Activated T-cell treated with anti-CD3 and anti-CD28 coated beads, Interleukin-2, amount 50 U/mL, for 1 hour (primary cell): ENCODE data around the gene SERPINA5.

Experiments used
- DNase-seq: peaks from one replicate; pipeline ENCODE4 v3.0.0-alpha.2; 2020

Gene SERPINA5

DNA sequence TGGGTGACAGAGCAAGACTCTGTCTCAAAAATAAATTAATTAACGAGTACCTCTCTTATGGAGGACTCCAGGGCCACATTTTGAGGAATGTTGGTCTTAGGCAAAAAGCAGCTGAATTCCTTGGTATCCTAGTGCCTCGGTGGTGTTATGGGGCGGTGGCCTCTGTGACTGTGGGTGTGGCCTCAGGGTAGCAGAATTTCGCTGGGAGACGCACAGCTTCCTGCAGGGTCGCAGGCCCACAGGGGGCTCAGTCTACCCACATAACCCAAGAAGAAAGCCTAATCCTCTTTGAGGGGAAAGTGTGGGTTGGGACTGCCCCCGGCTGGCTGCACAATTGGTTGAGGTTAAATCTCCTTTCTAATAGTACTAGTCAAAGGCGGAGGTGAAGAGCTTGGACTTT, 31.2 kb upstream of the SERPINA5 start:
- no peak for DNase-seq

GRCh38 chr14:94555991-94556390, 25.2 kb upstream of the SERPINA5 start:
- DNase-seq = no peak

- DNase-seq = no peak
Measured at GRCh38 chr14:94557327-94557726, 23.9 kb upstream of the SERPINA5 start.

DNA sequence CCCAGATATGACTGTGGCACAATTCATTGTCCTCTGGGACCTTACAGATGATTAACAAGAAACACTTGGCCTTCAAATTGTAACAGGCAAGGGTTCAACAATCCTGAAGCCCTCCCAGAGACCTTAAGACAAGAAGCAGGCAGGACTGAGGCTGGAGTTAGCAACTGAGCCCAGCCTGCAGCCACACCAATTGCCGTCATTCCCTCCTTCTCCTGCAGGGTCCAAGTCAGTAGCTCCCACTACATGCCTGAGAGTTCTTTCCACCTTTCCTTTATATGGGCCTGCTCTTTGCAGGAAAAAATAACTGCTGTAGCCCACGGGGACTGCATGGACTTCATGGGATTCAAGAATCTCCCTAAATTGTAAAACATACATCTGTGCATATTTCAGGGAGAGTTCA, 22.4 kb upstream of the SERPINA5 start:
- no peak for DNase-seq

DNA sequence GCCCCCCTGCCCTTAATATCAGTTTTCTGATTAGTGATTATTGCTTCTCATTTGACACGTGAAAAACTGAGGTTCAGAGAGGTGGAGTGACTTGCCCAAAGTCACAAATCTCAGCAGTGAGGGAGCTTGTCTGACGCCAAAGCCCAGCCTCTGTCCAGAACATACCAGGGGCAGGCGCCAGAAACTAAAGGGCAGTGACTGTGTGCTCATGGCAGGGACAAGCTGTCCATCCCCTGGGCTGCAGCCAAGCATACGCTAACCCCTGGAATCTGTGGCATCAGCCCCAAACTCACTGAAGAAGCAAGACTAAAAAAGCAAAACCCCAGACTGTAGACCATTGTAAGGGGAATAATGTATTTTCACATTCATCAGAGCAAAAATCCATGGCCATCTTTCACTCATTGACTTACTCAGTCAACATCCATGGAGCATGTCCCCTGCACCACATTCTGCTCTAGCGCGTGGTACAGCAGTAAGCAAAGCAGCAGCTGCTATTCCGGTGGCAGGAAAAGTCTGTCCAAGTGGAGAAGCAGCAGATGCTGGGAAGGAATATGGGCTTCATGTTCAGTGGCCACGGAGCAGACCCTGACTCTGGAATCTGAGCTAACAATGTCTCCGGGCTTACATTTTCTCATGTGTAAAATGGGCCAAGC, 21.5 kb upstream of the SERPINA5 start:
- DNase-seq = no peak

- no peak for DNase-seq
Measured at GRCh38 chr14:94560291-94560665, 20.9 kb upstream of the SERPINA5 start.

DNA sequence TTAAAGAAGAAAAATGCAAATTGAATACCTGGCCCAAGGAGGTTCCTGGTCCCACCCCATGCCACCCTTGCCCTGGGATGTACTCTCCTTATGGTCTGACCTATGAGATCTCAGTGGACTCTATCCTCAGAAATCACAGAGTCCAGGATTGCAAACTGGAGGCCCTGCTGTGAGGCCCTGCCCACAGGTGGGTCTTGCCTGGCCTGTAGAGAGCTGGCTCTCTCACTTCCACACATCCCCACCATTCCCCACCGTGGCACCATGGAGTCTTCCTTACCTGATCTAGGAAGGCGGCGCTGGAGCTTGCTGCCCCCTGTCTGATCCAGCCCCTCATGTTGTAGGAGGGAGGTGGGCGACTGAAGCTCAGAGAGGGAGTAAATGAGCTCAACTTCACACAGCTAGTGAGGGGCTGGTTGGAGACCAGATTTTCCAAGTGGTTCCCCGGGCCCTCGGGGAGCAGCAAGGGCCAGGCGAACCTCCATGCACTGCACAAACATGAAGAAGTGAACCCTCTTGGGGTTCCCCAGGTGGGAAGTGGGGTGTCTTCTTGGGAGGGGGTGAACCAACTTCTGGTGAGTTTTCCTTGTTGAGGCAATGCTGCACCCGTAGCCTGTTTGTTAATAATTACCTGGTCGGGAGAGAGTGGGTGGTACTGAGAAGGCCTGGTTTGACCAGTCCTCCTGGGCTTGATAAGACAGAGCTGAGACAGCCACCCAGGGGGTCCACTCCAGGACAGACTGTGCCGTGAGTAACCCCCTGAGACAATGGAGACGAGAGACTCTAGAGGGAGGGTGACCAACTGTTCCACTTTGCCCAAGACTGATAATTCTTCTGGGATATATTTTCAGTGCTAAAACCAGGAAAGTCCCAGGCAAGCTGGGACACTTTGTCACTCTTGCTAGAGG, 20.2 kb upstream of the SERPINA5 start, which contains the start of gene SERPINA4:
SERPINA4 (plus strand) TSS at position 692 of the 905 bp plus-strand sequence. CDS start 2,041 bp downstream, outside the sequence.
- DNase-seq = no peak

- no peak for DNase-seq
Measured at GRCh38 chr14:94561656-94562010, 19.6 kb upstream of the SERPINA5 start.

- no peak for DNase-seq
Measured at GRCh38 chr14:94562022-94562421, 19.2 kb upstream of the SERPINA5 start.

DNA sequence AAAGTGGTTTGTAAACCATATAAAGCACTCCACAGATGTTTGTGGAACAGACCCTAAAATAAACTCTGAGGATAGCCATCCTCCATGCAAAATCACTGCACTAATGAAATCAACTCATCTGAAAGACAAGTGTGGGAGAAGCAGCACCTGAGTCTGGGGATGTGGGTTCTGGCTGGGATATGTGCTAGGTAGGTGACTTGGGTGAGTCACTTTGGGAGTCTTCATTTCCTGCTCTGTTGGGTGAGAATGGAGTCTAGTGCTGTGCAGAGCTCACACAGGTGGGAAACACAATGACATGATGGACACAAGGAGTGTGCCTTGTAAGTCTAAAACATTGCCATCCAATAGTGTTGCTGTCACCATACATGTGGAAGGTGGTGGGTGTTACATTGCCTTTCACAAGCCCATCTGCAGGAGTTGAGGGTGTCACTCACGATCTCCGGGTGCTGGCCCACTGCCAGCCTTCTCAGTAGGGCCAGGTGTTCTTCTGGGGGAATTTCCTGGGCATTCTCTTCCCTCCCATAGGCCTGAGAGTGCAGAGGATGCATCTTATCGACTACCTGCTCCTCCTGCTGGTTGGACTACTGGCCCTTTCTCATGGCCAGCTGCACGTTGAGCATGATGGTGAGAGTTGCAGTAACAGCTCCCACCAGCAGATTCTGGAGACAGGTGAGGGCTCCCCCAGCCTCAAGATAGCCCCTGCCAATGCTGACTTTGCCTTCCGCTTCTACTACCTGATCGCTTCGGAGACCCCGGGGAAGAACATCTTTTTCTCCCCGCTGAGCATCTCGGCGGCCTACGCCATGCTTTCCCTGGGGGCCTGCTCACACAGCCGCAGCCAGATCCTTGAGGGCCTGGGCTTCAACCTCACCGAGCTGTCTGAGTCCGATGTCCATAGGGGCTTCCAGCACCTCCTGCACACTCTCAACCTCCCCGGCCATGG, 18.0 kb upstream of the SERPINA5 start:
- no peak for DNase-seq

DNA sequence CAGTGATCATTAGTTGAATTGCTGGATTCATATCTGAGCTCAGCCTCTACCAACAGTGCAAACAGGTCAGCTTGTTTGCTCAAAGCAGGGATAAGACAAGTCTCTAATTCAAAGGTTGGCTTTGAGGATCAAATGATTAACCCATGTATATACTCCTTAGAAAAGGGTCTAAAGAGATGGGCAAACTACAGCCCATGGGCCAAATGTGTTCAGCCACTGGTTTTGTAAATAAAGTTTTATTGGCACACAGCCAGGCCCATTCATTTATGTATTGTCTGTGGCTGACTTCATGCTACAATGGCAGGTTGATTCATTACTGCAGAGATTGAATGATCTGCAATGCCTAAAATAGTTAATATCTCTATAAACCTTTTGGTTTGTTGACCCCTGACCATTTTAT, 16.8 kb upstream of the SERPINA5 start:
- DNase-seq = no peak

- no peak for DNase-seq
Measured at GRCh38 chr14:94568186-94568585, 13.0 kb upstream of the SERPINA5 start.

DNA sequence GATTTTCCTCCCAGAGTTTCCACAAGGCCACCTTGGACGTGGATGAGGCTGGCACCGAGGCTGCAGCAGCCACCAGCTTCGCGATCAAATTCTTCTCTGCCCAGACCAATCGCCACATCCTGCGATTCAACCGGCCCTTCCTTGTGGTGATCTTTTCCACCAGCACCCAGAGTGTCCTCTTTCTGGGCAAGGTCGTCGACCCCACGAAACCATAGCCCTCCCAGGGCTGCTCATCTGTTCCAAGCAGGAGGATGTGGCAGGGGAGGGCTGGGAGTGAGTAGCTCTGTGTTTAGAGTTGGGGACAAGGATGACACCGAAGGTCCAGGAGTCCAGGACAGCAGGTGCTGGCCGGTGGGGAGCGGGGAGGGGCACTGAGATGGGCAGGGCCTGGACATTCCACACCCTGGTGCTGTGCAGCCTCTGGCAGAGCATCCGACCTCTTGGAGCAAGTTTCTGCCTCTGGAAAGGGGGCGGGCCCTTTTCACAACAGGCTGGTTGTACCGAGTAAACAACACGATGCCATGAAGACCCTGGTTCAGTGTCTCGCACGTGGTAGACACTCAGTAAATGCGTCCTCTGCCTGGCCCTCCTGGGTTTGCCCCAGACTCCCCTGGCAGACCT, 11.7 kb upstream of the SERPINA5 start:
- no peak for DNase-seq

DNA sequence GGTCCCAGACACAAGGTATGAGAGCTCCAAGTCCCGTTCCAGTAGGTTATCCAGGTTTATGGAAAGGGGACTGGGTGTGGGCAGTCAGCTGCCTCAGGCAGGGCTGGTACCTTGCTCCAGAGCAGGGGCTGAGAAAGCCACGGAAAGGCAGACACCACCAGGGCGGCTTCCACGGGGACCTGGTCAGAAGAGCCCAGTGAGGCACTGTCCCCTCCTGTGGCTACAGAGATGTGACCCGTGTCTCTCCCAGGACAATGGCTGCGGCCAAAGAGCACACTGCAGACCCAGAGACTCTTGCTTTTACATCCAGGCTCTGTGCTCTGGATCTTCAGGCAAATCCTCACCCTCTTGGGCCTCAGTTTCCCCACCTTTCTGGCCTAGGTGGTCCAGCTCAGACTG, 11.2 kb upstream of the SERPINA5 start:
- no peak for DNase-seq

GRCh38 chr14:94570440-94570839, 10.8 kb upstream of the SERPINA5 start:
- no peak for DNase-seq

- DNase-seq = no peak
Measured at GRCh38 chr14:94571395-94571794, 9.8 kb upstream of the SERPINA5 start.

DNA sequence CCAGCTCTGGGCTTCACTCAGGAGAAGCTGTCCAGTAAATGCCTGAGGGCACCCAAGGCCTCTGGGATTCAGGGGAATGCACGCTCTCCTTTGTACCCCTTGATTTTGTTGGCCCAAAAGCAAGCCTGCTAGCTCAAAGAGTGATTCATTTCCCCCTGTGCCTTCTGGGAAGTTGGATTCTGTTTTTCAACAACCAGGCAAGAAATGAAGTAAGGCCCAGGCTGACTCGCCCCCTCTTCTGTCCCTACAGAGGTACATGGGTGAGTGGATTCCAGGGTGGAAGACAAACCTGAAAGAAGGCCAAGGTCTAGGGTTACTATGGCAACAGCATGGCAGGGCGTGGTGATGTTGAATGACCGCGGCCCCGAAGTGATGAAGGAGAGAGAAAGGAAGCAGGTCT, 9.3 kb upstream of the SERPINA5 start:
- no peak for DNase-seq

DNA sequence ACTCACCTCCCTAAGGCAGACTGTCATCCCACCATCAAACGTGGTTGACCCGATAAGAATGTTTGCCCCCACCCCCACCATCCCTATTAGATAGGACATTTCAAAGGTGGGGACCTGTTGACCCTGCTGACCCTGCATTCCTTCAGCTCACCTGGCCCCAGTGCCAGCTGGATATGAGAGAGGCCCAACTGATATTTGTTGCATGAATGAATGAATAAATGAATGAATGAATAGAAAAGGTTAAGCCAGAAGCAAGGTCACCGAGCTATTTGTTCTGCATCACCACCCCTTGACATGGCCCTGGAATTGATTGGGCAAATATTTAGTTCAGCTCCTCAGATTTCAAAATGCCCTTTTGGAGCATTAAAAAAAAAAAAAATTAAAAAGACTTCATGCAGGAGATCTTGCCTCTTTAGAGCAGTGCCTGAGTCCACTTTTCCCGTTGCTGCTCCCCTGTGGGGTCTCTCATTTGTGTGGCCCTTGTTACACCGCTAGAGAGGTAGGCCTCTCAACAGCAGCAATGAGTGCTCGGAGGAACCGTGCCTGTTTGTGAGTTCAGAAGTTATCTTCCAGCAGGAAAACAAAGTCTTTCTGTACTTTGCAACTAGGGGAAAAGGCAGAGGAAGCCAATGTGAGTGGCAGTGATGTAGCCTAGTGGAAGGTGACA, 8.5 kb upstream of the SERPINA5 start:
- no peak for DNase-seq

DNA sequence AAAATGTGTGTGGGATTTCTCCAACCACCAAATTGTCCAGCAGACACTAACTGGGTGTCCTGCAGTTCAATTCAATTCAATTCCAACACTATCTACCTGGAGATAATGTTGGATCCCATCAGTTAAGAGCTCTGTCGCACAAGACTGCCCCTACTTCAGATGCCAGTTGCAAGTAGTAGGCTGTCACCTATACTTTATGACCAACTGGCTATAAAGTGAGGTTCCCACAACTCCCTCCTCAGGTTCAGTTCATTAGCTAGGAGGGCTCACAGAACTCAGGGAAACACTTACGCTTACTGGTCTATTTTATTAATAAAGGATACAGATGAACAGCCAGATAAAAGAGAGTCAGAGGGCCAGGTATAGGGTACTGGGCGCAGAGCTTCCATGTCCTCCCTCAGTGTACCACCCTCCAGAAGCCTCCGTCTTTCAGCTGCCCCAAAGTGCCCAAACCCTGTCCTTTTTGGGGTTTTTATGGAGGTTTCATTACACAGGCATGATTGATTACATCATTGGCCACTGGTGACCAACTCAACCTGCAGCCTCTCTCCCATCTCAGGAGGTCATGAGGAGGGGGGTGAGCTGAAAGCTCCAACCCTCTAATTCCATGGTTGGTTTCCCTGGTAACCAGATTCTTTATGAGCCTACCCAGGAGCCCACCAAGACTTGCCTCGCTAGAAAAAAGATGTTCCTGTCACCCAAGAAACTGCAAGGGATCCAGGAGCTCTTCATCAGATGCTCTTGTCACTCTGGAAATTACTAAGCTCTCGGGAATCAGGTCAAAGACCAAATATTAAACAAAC, 7.5 kb upstream of the SERPINA5 start:
- no peak for DNase-seq

GRCh38 chr14:94574336-94574735, 6.9 kb upstream of the SERPINA5 start:
- DNase-seq = no peak
